NCI-H446 treated with DMSO at 0.1 percent for 48 hours (cell line): ENCODE measurements around the gene NUDT13.

Experiments
- DNase-seq: peaks from one replicate; lab custom pipeline; 2025; lab: John Stamatoyannopoulos, UW

Gene NUDT13

DNA sequence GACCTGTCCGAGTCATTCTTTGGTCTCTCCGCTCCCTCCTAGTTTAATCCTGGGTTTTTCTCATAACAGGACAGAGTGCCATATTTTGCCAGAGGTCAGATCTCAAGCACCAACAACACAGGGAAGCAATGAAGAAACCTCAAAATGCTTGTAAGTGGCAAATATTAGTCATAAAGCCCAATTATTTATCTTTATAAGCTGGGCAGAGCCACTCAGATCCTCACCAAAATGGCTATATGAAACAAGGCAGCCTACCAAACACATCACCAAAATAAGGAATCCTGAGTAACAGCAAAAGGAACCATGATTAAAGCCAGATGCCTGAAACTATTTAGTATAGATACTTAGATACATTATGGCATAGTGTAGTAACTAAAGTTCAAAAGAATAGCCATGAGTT lies 52.8 kb downstream of the NUDT13 start:
- DNase-seq: no peak

- no peak for DNase-seq
Observed at GRCh38 chr10:73166972-73167371, 56.7 kb downstream of the NUDT13 start.

DNA sequence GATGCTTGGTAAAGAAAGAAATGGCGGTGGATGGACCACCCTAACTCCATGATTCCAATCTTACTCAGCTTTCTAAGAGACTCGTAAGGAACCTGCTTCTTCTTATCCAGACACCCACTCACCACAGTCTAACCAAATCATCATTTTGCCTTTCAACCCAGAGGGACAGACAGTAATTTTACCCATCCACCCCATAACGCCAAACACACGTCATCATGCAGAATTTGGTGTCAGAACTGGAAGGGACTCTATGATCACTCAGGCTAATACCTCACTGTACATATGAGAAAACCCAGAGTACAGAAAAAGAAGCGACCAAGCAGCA lies 57.2 kb downstream of the NUDT13 start:
- DNase-seq: no peak

DNA sequence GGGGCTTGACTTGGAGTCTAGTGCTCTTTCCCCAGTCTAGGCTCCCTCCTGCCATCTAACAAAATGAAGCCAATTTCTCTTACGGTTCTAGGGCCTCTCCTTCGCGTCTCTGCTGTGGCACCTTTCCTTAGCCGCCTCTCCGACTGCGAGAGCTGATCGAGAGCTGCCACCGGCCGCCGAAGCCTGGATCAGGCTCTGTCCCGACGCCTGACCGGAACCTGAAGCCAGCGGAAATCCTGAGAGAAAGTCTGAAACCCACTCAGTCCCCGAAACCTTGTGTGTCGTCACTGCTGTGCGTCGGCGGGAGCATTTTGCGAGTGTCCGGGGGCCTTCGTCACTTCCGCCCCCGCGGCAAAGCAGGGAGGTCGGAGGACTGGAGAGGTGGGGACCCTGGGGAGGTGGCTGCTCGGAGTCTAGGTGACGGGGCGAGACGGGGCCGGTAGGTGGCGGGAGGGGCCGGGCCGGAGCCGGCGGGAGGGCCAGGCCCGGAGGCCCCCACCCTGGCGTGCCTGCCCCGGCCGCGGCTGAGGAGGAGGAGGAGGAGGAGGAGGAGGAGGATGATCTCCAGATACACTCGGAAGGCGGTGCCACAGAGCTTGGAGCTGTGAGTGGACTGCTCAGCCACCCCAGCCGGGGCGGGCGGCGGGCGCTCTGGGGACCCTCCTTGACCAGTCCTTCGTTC lies 57.7 kb downstream of the NUDT13 start, which contains the start of the genes ECD and FAM149B1:
Gene ECD, minus strand, starts transcription at position 226 of the 682 bp plus-strand sequence. CDS start 4,071 bp downstream, outside the sequence.
Gene FAM149B1, plus strand, starts transcription at position 337 of the 682 bp plus-strand sequence. Its CDS starts 221 bp downstream, at position 558.
- DNase-seq: peak; percentile 52

- DNase-seq: no peak
Observed at GRCh38 chr10:73168465-73168803, 58.2 kb downstream of the NUDT13 start.

DNA sequence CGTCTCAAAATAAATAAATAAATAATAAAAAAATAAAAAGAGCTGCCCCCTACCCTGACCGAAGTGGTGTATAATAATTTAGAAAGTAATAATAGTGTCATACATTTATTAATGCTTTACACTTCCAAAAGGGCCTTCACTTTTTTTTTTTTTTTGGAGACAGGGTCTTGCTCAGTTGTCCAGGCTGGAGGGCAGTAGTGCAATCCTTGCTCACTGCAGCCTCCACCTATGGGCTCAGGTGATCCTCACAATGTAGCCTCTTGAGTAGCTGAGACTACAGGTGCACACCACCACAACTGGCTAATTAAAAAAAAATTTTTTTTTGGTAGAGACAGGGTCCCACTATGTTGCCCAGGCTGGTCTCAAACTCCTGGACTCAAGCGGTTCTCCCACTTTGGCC lies 59.1 kb downstream of the NUDT13 start:
- no peak for DNase-seq

DNA sequence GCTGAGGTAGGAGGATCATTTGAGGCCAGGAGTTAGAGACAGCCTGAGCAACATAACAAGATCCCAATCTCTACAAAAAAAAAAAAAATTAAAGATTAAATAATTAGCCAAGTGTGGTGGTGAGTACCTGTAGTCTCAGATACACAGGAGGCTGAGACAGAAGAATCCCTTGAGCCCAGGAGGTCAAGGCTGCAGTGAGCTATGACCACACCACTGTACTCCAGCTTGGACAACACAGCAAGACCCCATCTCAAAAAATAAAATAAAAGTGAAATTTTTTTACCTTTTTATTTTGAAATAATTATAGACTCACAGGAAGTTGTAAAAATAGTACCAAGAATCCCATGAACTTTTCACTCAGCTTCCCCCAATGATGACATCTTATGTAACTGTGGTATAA lies 62.6 kb downstream of the NUDT13 start:
- DNase-seq: no peak

- DNase-seq: no peak
Observed at GRCh38 chr10:73174148-73174925, 64.1 kb downstream of the NUDT13 start.
